ENCODE measurements around the gene KCNJ16. TPM values are rescaled to one million over a fixed set of nuclear protein-coding genes. Genes with fewer than 3 reads are reported as not detected.

Gene KCNJ16
- total and polyA plus RNA-seq, 9 of the 15 experiments (the other 6 are each of a cell fraction or from before 2014, with no cell fraction given), result 0.01 to 0.75 (median 0.07) TPM; not detected in 4

DNA sequence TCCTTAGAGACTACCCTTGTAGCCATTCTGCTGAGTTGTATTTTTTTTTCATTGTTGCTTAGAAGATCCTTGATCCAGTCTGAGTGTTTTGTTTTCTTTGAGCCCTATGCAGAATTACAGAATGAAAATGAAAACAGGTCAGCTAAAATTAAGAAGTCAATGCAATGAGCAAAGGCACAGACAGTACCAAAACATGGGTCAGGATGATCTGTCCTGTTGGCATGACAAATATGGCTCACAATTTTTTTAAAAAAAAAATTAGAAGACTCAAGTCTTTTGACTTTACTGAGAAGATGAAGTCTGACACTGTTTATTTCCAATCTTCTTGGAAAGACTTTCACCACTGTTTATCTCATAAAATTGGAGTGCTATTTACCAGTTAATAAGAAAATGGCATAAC lies 32.4 kb downstream of the KCNJ16 start:
- POLR2A ChIA-PET, result no interaction called here
- in situ Hi-C loops (cut with MboI) (no loop called here), intact Hi-C loops (cut with micrococcal nuclease) (no loop called here)
- Histone ChIP-seq H4K20me1 (replicated peaks; ENCODE audit: control insufficient read depth, insufficient read depth, low read length) (0 out of 2 replicates have a peak, but pooled peaks cover 3% of the 10 kb centered on the region), H3K9me1 (ENCODE audit: control insufficient read depth, insufficient read depth, low read length) (no peaks in the 10 kb centered on the region), H3K4me2 (ENCODE audit: insufficient read depth, low read length) (no peak overlapping the region), H2AFZ (ENCODE audit: low read depth, low read length) (no peak overlapping the region), H3K27me3 (ENCODE audit: control insufficient read depth in 2 of 2, insufficient read depth in 2 of 2, low read length in 2 of 2) (no peaks in the 10 kb centered on the region), H3K79me2 (ENCODE audit: control insufficient read depth, insufficient read depth, low read length) (peaks cover 33% of the 10 kb centered on the region), H3K27ac (ENCODE audit: extremely low read depth, low read depth, low read length) (no peak overlapping the region), H3K9me3 (replicated peaks; ENCODE audit: control insufficient read depth, insufficient read depth, low read depth, low read length) (no peaks in the 10 kb centered on the region), H3K9ac (ENCODE audit: insufficient read depth in 1 of 2, low read depth in 2 of 2, low read length in 2 of 2) (no peak overlapping the region), H3K36me3 (ENCODE audit: control insufficient read depth, insufficient read depth, low read length) (peaks cover 26% of the 10 kb centered on the region; the same call in 2 of the 3 replicates), H3K4me1 (replicated peaks in 1 of 2; ENCODE audit: control insufficient read depth in 2 of 2, insufficient read depth in 2 of 2, low read length in 2 of 2) (no peaks in the 10 kb centered on the region), H3K4me3 (no peak overlapping the region)
- no peak for TF ChIP-seq CBX5 (IDR thresholded peaks at IDR 0.05; ENCODE audit: borderline replicate concordance, low read depth)
- TF ChIP-seq ZNF316 (IDR thresholded peaks at IDR 0.05), result 0 out of 2 replicates have a peak, but pooled peaks have one; percentile 31
- peak; percentile 36; the same call in 1 of the 2 replicates for TF ChIP-seq C11orf30 (IDR thresholded peaks at IDR 0.05; ENCODE audit: low read depth)
- TF ChIP-seq KDM2B (CRISPR knock-in tag; IDR thresholded peaks at IDR 0.05), result no peak
- no peak for TF ChIP-seq ZNF24 (IDR thresholded peaks at IDR 0.05)
- no peak for TF ChIP-seq MEF2D (tag; conservative IDR thresholded peaks at IDR 0.05; ENCODE audit: low read depth)
- FAIRE-seq (no peak), ATAC-seq (no peak), DNase-seq (ENCODE audit: extremely low read depth in 1 of 4, low spot score in 3 of 4) (no peak)
- CTCF ChIA-PET (ENCODE audit: low intra/inter-chr PET ratio), result no interaction called here
- no TSS peak for BruUV-seq (replicated peaks)

DNA sequence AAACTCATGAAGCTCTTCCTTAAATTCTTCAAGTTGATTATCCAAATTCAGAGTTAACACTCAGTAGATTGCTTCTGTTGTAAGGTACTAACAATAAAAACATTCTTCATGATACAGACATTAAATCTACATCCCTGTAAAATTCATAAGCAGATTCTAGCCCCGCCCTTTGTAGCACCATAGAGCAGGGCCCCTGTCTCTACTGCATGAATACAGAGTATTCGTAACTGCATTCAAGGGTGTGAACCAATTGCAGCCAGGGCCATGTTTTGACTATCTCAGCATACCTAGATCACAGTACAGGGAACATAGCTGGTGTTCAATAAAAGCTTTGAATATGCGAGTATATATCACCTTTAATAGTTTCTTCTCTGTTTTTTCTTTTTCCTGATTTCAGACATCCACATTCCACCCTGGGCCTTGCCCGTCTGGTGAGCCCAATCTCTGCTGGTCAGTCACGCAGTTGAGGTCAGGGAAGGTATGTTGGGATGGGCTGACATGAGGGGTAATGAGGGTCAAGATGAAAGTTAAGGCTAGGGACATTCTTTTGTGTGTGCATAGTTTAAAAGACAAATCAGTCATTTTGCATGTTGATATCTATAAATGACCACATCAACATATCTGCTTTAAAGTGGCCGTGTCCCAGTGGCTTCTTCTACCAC lies 33.0 kb downstream of the KCNJ16 start:
- no peak for TF ChIP-seq ZNF143 (CRISPR knock-in tag; IDR thresholded peaks at IDR 0.05)
- no peak for TF ChIP-seq U2AF1 (optimal IDR thresholded peaks at IDR 0.05; ENCODE audit: low read depth, low read length)
- TF ChIP-seq NR2F6 (CRISPR knock-in tag; IDR thresholded peaks at IDR 0.05), result no peak
- TF ChIP-seq SNAPC5 (CRISPR knock-in tag; IDR thresholded peaks at IDR 0.05), result no peak
- FAIRE-seq (no peak), ATAC-seq (peak; percentile 27; the same call in 1 of the 3 replicates), DNase-seq (ENCODE audit: extremely low read depth in 1 of 4, low spot score in 3 of 4) (no peak)
- Histone ChIP-seq H3K9ac (ENCODE audit: insufficient read depth in 1 of 2, low read depth in 2 of 2, low read length in 2 of 2) (no peak overlapping the region), H3K4me3 (no peak overlapping the region), H4K20me1 (replicated peaks; ENCODE audit: control insufficient read depth, insufficient read depth, low read length) (0 out of 2 replicates have a peak, but pooled peaks cover 3% of the 10 kb centered on the region), H3K4me2 (ENCODE audit: insufficient read depth, low read length) (no peak overlapping the region), H3K27ac (ENCODE audit: extremely low read depth, low read depth, low read length) (no peak overlapping the region), H3K9me3 (replicated peaks; ENCODE audit: control insufficient read depth, insufficient read depth, low read depth, low read length) (no peaks in the 10 kb centered on the region), H3K9me1 (ENCODE audit: control insufficient read depth, insufficient read depth, low read length) (no peaks in the 10 kb centered on the region), H2AFZ (ENCODE audit: low read depth, low read length) (no peak overlapping the region), H3K27me3 (ENCODE audit: control insufficient read depth in 2 of 2, insufficient read depth in 2 of 2, low read length in 2 of 2) (no peaks in the 10 kb centered on the region), H3K79me2 (ENCODE audit: control insufficient read depth, insufficient read depth, low read length) (peaks cover 33% of the 10 kb centered on the region), H3K4me1 (replicated peaks in 1 of 2; ENCODE audit: control insufficient read depth in 2 of 2, insufficient read depth in 2 of 2, low read length in 2 of 2) (no peaks in the 10 kb centered on the region), H3K36me3 (ENCODE audit: control insufficient read depth, insufficient read depth, low read length) (peaks cover 23% of the 10 kb centered on the region; the same call in 2 of the 3 replicates)
- in situ Hi-C loops (cut with MboI), result no loop called here
- intact Hi-C loops (cut with micrococcal nuclease), result no loop called here
- BruUV-seq (replicated peaks), result no TSS peak
- POLR2A ChIA-PET, result no interaction called here
- CTCF ChIA-PET (ENCODE audit: low intra/inter-chr PET ratio), result no interaction called here
- 33% methylated on average over 6 of the region's 6 CpGs for WGBS (ENCODE audit: insufficient coverage, low coverage, missing lambda C conversion rate)
